Type B pancreatic cell (in vitro differentiated cells): ENCODE data around the gene TM9SF2. TPM values are rescaled to one million over a fixed set of nuclear protein-coding genes. Genes with fewer than 3 reads are reported as not detected.
A peak's percentile ranks its signal among the peaks of the same experiment; 100 is the strongest.

Experiments used
- DNase-seq: peaks from one replicate; pipeline ENCODE4 v3.0.0; 2021; ENCODE audit warnings: mixed read lengths; ENCODE audit not compliant: unreplicated experiment; ENCODE audit errors: extremely low spot score
- H3K27ac Mint-ChIP-seq: 2 replicates; pipeline ENCODE4 v1.8.0; 2021; ENCODE audit warnings: mild to moderate bottlenecking, mixed read lengths
- H3K27me3 Mint-ChIP-seq: 2 replicates; pipeline ENCODE4 v1.8.0; 2021; ENCODE audit warnings: mixed read lengths
- H3K36me3 Mint-ChIP-seq: 2 replicates; pipeline ENCODE4 v1.8.0; 2021; ENCODE audit warnings: mixed read lengths
- H3K4me1 Mint-ChIP-seq: one replicate; pipeline ENCODE4 v1.8.0; 2021; ENCODE audit warnings: mixed read lengths; ENCODE audit not compliant: unreplicated experiment
- H3K4me3 Mint-ChIP-seq: 2 replicates; pipeline ENCODE4 v1.8.0; 2021; ENCODE audit warnings: mild to moderate bottlenecking, mixed read lengths
- H3K9me3 Mint-ChIP-seq: 2 replicates; pipeline ENCODE4 v1.8.0; 2021; ENCODE audit warnings: mixed read lengths
- CTCF ChIP-seq: fragments of 200-600 bp; sonication (generic); conservative IDR thresholded peaks from 2 replicates; pipeline ENCODE4 v1.5.0; 2021; ENCODE audit warnings: antibody characterized with exemption, mild to moderate bottlenecking
- total RNA-seq: library from RNA; stranded (reverse); gene quantifications from 2 replicates; pipeline ENCODE4 v1.2.1, GENCODE V29; 2021; ENCODE audit warnings: low replicate concordance

Gene TM9SF2
- total RNA-seq, 1 donor from 2014 or later, result 113 TPM

DNA sequence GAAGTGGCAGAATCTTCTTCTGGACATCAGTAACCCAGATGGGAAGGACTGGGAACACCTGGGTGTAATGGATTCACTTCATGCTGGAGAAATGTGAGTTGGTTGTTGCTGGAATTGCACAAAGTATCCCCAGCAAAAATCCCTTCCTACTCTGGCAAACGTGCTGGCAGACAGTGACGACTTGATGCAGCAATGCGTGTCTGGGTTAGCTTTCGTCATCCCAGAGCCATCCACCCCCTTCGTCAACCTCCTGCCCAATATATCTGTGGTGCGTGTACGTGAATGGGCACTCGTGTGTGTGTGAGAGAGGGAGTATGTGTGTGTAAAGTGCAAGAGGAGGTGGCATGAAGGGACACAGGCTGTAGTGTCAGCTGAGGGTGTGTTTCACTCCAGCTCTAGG lies 70.9 kb downstream of the TM9SF2 start:
- peaks cover 6% of the 10 kb centered on the region for H3K9me3 Mint-ChIP-seq

GRCh38 chr13:99572921-99573320 lies 71.6 kb downstream of the TM9SF2 start:
- Mint-ChIP-seq H3K4me3 (no peak overlapping the region), H3K27ac (no peak overlapping the region), H3K27me3 (no peaks in the 10 kb centered on the region), H3K4me1 (peaks cover 5% of the 10 kb centered on the region), H3K9me3 (peaks cover 6% of the 10 kb centered on the region), H3K36me3 (peaks cover 4% of the 10 kb centered on the region)
- no peak for TF ChIP-seq CTCF
- no peak for DNase-seq

More for the DNA sequence above, 70.9 kb downstream of the TM9SF2 start:
- no peak overlapping the region for H3K4me3 Mint-ChIP-seq
- no peak overlapping the region for H3K27ac Mint-ChIP-seq
- TF ChIP-seq CTCF, result no peak
- H3K4me1 Mint-ChIP-seq, result peaks cover 5% of the 10 kb centered on the region
- no peaks in the 10 kb centered on the region for H3K27me3 Mint-ChIP-seq
- no peak for DNase-seq
- peaks cover 4% of the 10 kb centered on the region for H3K36me3 Mint-ChIP-seq

DNA sequence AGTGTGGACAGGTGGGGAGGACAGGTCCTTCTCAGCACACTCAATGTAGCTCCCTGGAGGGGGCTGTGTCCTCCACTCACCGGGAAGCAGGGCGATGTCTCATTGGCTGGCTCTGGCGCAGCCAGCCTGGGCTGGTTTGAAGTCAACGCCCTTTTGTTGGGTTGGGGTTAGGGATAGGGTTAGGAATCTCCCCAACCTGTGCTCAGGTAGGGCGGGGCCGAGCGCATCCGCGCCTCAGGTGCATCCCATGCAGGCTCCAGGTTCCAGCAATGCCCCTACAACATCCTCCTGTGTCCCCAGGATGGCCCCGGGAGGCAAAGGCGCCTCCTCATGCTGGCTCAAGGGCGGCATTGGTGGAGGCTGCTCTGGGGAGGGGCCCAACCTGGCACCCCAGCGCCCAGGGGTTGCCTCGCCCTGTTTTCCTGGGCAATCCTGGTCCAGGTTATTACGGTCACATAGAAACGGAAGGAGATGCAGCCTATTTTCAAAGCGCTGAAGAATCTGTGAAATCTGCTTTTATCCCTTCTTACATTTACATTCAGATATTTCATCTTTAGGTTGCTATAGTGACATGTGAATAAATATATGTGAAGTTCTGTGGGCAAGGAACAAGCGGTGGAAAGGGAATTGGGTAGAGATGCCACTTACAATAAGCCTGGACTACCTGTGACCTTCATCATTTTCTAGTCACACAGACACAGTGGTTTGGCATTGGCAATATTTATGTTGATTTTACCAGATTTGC lies 74.3 kb downstream of the TM9SF2 start:
- H3K4me3 Mint-ChIP-seq, result no peak overlapping the region
- H3K4me1 Mint-ChIP-seq, result peaks cover 12% of the 10 kb centered on the region
- H3K9me3 Mint-ChIP-seq, result no peaks in the 10 kb centered on the region
- no peaks in the 10 kb centered on the region for H3K27me3 Mint-ChIP-seq
- no peaks in the 10 kb centered on the region for H3K36me3 Mint-ChIP-seq
- no peak for DNase-seq
- TF ChIP-seq CTCF, result no peak
- H3K27ac Mint-ChIP-seq, result no peak overlapping the region

GRCh38 chr13:99577934-99578917 lies 77.0 kb downstream of the TM9SF2 start:
- H3K27ac Mint-ChIP-seq, result no peak overlapping the region
- H3K9me3 Mint-ChIP-seq, result no peaks in the 10 kb centered on the region
- peak; percentile 41 for TF ChIP-seq CTCF
- H3K4me1 Mint-ChIP-seq, result peaks cover 7% of the 10 kb centered on the region
- no peak for DNase-seq
- H3K4me3 Mint-ChIP-seq, result no peak overlapping the region
- H3K36me3 Mint-ChIP-seq, result no peaks in the 10 kb centered on the region
- H3K27me3 Mint-ChIP-seq, result no peaks in the 10 kb centered on the region

GRCh38 chr13:99580500-99581268 lies 79.4 kb downstream of the TM9SF2 start:
- Mint-ChIP-seq H3K27me3 (no peaks in the 10 kb centered on the region), H3K27ac (no peak overlapping the region), H3K36me3 (no peaks in the 10 kb centered on the region), H3K4me3 (no peak overlapping the region), H3K4me1 (peaks cover 7% of the 10 kb centered on the region), H3K9me3 (no peaks in the 10 kb centered on the region)
- no peak for DNase-seq
- no peak for TF ChIP-seq CTCF
